NCI-H2081 treated with DMSO at 0.1 percent for 48 hours (cell line): ENCODE data around the gene PTPRN.
"Not testable (repeated sequence)": the region's sequence is repeated elsewhere in the genome, so short reads cannot be mapped to it uniquely, and the experiment has no call there.

Source experiments
- DNase-seq: peaks from one replicate; lab custom pipeline; 2025; lab: John Stamatoyannopoulos, UW

PTPRN gene

DNA sequence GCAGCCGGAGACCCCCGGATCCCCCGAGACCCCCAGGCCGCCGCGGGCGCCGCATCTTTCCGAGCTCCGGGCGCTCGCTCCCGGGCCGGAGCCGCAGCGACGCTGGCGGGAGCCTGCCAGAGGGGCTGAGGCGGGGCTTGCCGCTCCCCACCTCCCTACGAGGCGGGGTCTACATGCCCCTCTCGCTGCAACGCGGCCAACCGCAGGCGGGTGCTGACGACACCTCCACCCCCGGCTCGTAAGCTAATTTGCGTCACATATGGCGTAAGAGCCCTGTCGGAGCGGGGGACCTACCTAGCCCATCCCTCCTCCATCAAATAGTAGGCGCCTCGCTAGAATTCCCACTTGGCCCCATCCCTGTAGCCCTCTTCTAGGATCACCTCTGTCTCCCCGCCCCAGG lies at the start of gene PTPRN:
Gene PTPRN (minus strand): TSS at position 124 of the 400 bp plus-strand sequence. CDS start 69 bp downstream, at position 55.
- DNase-seq = no peak

GRCh38 chr2:219358170-219359075 lies 49.2 kb upstream of the PTPRN start:
- no peak for DNase-seq

GRCh38 chr2:219356834-219357233 lies 47.6 kb upstream of the PTPRN start:
- DNase-seq = no peak

DNA sequence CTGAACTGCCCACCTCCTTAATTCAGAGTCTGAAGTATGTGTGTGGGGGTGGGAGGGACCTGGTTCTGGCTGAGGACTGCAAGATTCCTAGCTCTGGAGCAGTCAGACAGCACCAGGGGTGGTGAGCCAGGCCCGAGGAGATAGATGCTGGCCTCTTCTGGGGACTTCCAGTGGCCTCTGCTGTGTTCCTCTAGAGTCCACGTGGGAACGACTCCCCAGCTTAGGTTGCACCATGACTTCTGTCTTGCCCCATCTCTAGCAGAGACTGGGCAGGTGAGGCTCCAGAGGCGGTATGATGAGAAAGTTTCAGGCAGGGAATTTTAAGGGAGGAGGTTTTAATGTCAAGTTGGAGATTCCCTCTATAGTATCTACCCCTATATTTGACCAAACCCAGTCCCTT lies 45.4 kb upstream of the PTPRN start:
- DNase-seq = no peak

GRCh38 chr2:219353129-219353528 lies 43.9 kb upstream of the PTPRN start:
- DNase-seq = no peak

DNA sequence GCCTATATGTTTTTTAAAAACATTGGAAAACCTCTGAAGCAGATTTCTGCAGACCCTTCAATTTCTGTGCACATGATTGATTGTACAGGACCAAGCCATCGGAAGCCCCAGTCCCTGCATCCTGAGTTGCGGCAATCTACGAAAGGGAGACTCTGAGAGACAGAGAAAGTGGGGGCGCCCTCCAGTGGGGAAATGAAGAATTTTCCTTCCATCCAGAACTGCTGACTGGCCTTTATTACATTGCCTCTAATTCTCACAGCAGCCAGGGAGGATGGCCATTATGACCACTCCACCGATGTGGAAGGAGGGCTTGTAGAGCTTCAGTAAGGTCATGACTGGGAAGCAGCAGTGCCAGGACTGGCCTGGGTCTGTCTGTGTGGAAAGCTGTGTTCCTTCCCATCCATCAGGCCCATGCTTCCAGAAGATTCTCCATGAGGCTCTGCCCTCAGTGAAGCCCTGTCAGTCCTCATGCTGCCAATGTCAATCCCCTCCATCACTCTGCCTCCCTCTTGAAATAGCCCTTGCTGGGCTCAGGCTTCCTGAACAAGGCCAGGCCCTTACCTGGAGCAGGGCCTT lies 43.3 kb upstream of the PTPRN start:
- DNase-seq = no peak

DNA sequence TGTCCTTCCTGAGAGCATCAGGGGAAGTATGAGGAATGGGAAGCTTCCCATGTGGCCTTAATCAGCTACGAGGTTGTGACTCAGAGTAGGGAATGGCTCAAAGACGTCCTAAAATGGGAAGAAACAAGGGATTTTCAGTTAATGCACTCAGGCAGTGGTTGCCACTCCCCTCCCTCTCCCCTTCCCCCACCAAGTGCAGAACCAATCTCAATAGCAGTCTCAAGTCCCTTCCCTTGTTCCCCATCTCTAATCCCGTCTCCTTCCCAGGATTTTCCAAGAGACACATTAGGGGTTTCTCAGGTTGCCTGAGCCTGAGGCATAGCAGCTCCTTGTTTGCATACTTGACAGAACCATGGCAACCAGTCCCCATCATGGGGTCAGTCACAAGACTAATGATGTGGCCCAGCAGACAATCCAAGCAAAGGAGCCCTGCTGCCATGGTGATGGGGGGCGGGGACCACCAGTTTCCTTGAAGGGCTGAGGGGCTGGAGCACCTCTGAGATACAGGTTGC lies 41.6 kb upstream of the PTPRN start:
- no peak for DNase-seq

GRCh38 chr2:219350215-219350614 lies 41.0 kb upstream of the PTPRN start:
- DNase-seq = no peak

- no peak for DNase-seq
Measured at GRCh38 chr2:219344751-219345430, 35.7 kb upstream of the PTPRN start.

DNA sequence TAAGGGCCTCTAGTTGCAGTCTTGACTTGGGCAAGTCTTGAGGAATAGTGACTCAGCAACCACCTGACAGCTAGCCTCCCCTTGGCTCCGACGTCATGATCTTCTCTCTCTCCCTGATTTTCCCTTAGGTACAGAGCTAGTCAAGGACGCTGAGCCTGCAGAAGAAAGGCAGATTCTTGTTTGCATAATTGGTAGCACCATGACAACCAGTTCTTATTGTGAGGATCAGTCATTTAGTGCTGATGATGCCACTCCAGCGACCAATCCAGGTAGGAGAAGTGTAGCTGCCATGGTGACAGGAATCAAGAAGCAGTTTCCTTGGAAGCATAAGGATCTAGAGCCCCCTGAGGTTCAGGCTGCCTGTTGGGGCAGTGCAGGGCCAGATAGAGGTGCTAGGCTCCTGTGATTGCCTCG lies 26.2 kb upstream of the PTPRN start:
- no peak for DNase-seq

DNA sequence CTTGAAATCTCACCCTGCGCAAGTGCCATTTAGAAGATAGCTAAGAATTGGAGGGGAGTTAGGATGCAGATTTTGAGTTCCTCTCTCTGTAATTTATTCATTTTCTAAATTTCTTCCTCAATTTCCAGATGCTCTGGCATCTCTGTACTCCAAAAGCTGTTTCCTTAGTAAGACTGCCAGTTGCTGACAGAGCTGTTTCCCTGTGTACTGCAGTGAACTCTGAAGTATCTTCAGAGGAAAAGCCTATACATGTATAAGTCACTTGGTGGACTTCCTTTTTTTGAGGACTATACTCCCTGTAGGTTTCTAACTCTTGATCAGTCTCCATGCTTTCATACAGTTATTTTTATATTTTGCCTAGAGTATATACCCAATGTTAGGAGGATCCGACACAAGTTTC lies 24.9 kb upstream of the PTPRN start:
- DNase-seq = no peak

DNA sequence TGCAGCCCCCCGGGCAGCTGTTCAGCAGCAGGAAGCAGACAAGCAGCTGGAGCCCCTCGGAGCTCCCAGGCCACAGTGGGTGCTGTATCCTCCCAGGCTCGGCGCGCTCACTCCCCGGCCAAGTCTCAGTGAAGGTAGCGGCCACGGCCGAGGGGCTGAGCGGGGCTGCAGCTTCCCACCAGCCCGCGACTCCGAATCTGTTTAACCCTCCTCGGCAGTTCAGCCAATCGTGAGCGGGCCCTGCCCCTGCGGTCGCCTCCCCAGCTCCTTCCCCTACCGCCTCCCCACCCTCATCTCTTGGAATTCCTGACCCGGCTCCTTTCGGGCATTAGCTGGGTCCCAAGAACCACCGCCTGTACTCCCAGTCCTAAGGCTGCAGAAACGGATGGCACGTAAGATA lies 23.3 kb upstream of the PTPRN start, which contains the start of gene RESP18:
Gene RESP18 (minus strand): TSS at position 203 of the 400 bp plus-strand sequence.
- DNase-seq = no peak

DNA sequence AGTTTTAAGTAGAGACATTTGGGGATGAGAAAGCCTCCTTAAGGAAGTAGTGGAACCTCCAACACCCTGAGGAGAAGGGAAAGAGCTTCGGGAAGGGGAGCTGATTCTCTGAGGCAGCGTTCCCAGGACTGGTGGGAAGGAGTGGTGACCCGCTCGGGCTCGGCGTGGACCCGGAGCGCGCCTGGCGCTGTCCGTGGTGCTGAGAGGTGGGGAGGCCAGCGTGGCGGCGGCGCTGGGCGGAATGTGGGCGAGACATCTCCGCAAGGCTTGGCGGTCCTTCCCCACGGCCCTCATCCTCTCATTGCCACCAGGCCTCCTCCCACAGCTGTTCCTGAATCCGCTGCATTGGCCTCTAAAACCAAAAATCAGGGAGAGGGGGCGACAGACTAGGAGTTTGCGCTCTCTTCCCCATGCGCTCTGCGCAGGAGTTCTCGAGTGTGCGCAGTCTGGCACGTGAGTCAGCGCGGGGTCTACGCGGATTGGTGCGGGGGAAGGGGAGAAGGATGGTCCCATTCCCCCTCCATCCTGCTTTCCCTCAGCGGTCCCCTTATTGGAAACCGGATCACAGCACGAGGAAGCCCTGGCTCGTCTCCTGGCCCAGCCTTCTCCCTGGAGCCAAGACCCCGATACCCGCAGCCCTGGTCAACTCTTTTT lies 22.5 kb upstream of the PTPRN start:
- DNase-seq = no peak

- DNase-seq = no peak
Measured at GRCh38 chr2:219327719-219328118, 18.5 kb upstream of the PTPRN start.

DNA sequence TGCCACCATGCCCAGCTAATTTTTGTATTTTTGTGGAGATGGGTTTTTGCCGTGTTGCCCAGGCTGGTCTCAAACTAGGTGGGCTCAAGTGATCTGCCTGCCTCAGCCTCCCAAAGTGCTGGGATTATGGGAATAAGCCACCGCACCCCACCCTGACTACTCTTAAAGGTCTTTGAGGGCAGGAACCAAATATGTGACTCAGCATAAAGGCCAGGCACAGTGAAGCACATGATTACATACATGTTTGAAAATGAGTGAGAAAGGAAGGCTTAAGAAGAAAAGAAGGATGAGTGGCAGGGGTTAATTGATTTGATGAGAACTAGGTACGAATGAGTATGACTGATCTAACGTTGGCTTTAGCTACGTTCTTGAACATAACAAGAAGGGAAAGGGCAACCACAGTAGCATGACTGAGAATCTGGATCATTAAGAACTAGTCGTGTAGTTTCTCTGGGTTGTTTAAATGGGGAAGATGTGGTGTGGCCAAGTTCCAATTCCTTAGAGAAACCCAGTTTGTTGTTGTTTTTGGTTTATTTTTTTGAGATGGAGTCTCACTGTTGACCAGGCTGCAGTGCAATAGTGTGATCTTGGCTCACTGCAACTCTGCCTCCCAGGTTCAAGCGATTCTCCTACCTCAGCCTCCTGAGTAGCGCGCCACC lies 16.6 kb upstream of the PTPRN start:
- no peak for DNase-seq

DNA sequence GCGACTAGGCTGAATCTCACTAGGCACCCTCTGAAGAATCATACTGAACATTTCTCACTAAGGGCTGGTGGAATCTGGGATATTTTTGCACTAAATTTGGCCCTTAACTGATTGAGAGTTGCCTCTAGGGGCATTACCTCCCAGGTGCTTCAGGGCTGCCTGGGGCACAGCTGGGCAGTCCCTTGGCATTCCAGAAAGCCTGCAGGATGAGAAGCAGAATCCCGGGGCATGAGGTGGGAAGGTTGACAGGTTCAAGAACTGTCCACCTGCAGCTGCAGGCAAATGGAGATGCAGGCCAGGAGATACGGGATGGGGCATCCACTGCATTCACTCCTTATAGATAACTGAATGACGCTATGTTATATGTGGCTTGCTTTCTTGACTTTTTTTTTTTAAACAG lies 15.9 kb upstream of the PTPRN start:
- no peak for DNase-seq

DNA sequence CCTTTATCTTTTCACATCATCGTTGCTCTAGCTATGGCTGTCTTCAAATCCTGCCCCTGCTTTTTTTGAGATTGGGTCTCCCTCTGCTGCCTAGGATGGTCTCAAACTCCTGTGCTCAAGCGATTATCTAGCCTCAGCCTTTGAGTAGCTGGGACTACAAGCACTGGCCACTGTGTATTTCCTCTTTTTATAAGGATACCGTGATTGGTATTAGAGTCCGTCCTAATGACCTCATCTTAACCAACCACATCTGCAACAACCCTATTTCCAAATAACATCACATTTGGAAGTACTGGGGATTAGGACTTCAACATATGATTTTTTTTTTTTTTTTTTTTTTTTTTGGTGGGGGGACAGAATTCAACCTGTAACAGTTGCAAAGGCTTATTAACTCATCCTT lies 14.2 kb upstream of the PTPRN start:
- DNase-seq = no peak

GRCh38 chr2:219314804-219315468 lies 5.7 kb upstream of the PTPRN start:
- DNase-seq = no peak

DNA sequence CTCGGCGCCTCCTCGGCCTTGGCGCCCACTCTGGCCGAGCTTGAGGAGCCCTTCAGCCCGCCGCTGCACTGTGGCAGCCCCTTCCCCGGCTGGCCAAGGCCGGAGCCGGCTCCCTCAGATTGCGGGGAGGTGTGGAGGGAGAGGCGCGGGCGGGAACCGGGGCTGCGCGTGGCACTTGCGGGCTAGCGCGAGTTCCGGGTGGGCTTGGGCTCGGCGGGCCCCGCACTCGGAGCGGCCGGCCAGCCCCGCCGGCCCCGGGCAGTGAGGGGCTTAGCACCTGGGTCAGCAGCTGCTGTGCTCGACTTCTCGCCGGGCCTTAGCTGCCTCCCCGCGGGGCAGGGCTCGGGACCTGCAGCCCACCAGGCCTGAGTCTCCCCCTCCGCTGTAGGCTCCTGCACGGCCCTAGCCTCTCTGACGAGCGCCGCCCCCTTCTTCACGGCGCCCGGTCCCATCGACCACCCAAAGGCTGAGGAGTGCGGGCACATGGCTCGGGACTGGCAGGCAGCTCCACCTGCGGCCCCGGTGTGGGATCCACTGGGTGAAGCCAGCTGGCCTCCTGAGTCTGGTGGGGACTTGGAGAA lies 3.6 kb upstream of the PTPRN start:
- not testable (repeated sequence) for DNase-seq
